A549 (cell line): ENCODE measurements around the gene E4F1. TPM values are rescaled to one million over a fixed set of nuclear protein-coding genes. Genes with fewer than 3 reads are reported as not detected.
"Not testable (repeated sequence)": the region's sequence is repeated elsewhere in the genome, so short reads cannot be mapped to it uniquely, and the experiment has no call there.

Source experiments
- ATAC-seq, 2 experiments: fragments of 200-7000 bp in 1 of 2; fragments of >200 bp in 1 of 2; cut with Nextera tagmentation in 1 of 2; cut with Tn5 transposase in 1 of 2; 3 replicates each; pipeline versions ENCODE4 v1.8.0 to v1.9.1; 2018 to 2020; ENCODE audit warnings: mild to moderate bottlenecking in 1 of 2, moderate library complexity in 1 of 2
- CTCF ChIA-PET: fragments of 300-600 bp; sonication (Branson Sonifier 250); formaldehyde crosslinking; extraction: SDS; loops from one replicate; lab custom pipeline; 2021; ENCODE audit warnings: antibody characterized with exemption, inconsistent platforms; lab: Yijun Ruan, JAX
- POLR2A ChIA-PET: fragments of 350-600 bp; formaldehyde crosslinking; extraction: SDS; loops from one replicate; lab custom pipeline; 2021; ENCODE audit warnings: antibody characterized with exemption, inconsistent platforms; lab: Yijun Ruan, JAX
- DNase-seq, 2 experiments: peaks; one replicate each; pipeline versions ENCODE4 v3.0.0 to v3.0.0-alpha.2; 2011 to 2016; ENCODE audit warnings: low read depth in 1 of 2, low spot score in 1 of 2
- FAIRE-seq: peaks from 2 replicates; lab custom pipeline; 2011; peaks lifted over from hg19 to GRCh38; lab: Jason Lieb, UNC
- H3K27ac ChIP-seq, 2 experiments: fragments of >200 bp; sonication (Bioruptor Twin); formaldehyde crosslinking; 3 replicates each; pipeline ENCODE4 v1.5.1; 2016 to 2017
- H3K4me1 ChIP-seq: fragments of >200 bp; sonication (Bioruptor Twin); formaldehyde crosslinking; 3 replicates; pipeline ENCODE4 v1.6.1; 2016
- H3K4me2 ChIP-seq: fragments of >200 bp; sonication (Bioruptor Twin); formaldehyde crosslinking; 3 replicates; pipeline ENCODE4 v1.6.1; 2016
- H3K4me3 ChIP-seq: fragments of >200 bp; sonication (Bioruptor Twin); formaldehyde crosslinking; 3 replicates; pipeline ENCODE4 v1.5.1; 2016
- H3K9me3 ChIP-seq: fragments of >200 bp; sonication (Bioruptor Twin); formaldehyde crosslinking; 3 replicates; pipeline ENCODE4 v1.6.1; 2016
- CHD2 ChIP-seq: fragments of 150-350 bp; IDR thresholded peaks from 2 replicates; pipeline ENCODE4 v1.6.1; 2014; ENCODE audit warnings: low read length; ENCODE audit not compliant: partially characterized antibody
- CTCF ChIP-seq: fragments of >200 bp; sonication (Bioruptor Twin); formaldehyde crosslinking; IDR thresholded peaks from 3 replicates; pipeline ENCODE4 v1.5.1; 2016
- EHF ChIP-seq: fragments of 250-450 bp; sonication (Bioruptor Pico); IDR thresholded peaks from 2 replicates; pipeline ENCODE4 v1.5.0; 2020; ENCODE audit warnings: mild to moderate bottlenecking
- EHMT2 ChIP-seq: fragments of 200-600 bp; sonication (generic); IDR thresholded peaks from 2 replicates; pipeline ENCODE4 v1.6.1; 2016; ENCODE audit warnings: antibody characterized with exemption, low read depth, mild to moderate bottlenecking, moderate library complexity
- ELK1 ChIP-seq: fragments of 150-350 bp; IDR thresholded peaks from 2 replicates; pipeline ENCODE4 v1.6.1; 2014; ENCODE audit warnings: low read depth, mild to moderate bottlenecking, low read length
- EP300 ChIP-seq, 2 experiments: fragments of >200 bp; sonication (Bioruptor Twin); formaldehyde crosslinking; IDR thresholded peaks; 2 replicates in 1 of 2; 3 replicates in 1 of 2; pipeline ENCODE4 v1.6.1; 2016 to 2017
- FOXS1 ChIP-seq: fragments of 250-450 bp; sonication (Bioruptor Pico); IDR thresholded peaks from 2 replicates; pipeline ENCODE4 v1.5.0; 2020; ENCODE audit warnings: mild to moderate bottlenecking, moderate library complexity
- HDAC2 ChIP-seq: fragments of 200-600 bp; sonication (generic); IDR thresholded peaks from 2 replicates; pipeline ENCODE4 v1.6.1; 2016
- HES2 ChIP-seq: fragments of >200 bp; sonication (Bioruptor Twin); formaldehyde crosslinking; IDR thresholded peaks from 2 replicates; pipeline ENCODE4 v1.6.1; 2016
- HOXB5 ChIP-seq: fragments of 250-450 bp; sonication (Bioruptor Pico); IDR thresholded peaks from 2 replicates; pipeline ENCODE4 v1.5.0; 2020; ENCODE audit warnings: mild to moderate bottlenecking, moderate library complexity
- JUNB ChIP-seq: fragments of >200 bp; sonication (Bioruptor Twin); formaldehyde crosslinking; IDR thresholded peaks from 2 replicates; pipeline ENCODE4 v1.6.1; 2016
- NPAS2 ChIP-seq: fragments of 250-450 bp; sonication (Bioruptor Pico); IDR thresholded peaks from 2 replicates; pipeline ENCODE4 v1.8.0; 2022; ENCODE audit warnings: mild to moderate bottlenecking, moderate library complexity, borderline replicate concordance
- PHF8 ChIP-seq: fragments of 200-600 bp; sonication (generic); IDR thresholded peaks from 2 replicates; pipeline ENCODE4 v1.6.1; 2016; ENCODE audit warnings: low read depth, mild to moderate bottlenecking, antibody characterized with exemption, moderate library complexity, borderline replicate concordance
- RCOR1 ChIP-seq: fragments of 150-350 bp; IDR thresholded peaks from 2 replicates; pipeline ENCODE4 v1.6.1; 2014; ENCODE audit warnings: antibody characterized with exemption, low read length, low read depth
- ZFP36 ChIP-seq: fragments of 450-650 bp; IDR thresholded peaks from 2 replicates; pipeline ENCODE4 v1.6.1; 2014; ENCODE audit warnings: borderline replicate concordance; ENCODE audit not compliant: partially characterized antibody
- WGBS: methylation state at CpG from one replicate; pipeline ENCODE4 v1.1.6; 2017; ENCODE audit errors: missing lambda C conversion rate; 5-methylcytosine and 5-hydroxymethylcytosine counted together
- polyA plus RNA-seq, 4 experiments: library from polyadenylated mRNA; depleted of rRNA in 3 of 4; stranded (reverse); fragments of >200 nt; fragmentation: RNase III in 1 of 4; extraction: RNeasy Plus Mini Kit Qiagen cat#74134 plus additional on column Dnase treatment in 1 of 4; gene quantifications; 2 replicates in 3 of 4; 3 replicates in 1 of 4; pipeline ENCODE4 v1.2.3, GENCODE V29; 2011 to 2017
- TF ChIP-seq, protein P1 (sequence below): IDR thresholded peaks from 2 replicates; pipeline ENCODE4 v1.6.1; 2012
- TF ChIP-seq, protein P2 (sequence below): fragments of 250-450 bp; sonication (Bioruptor Pico); IDR thresholded peaks from 2 replicates; pipeline ENCODE4 v1.5.0; 2021; ENCODE audit warnings: mild to moderate bottlenecking, moderate library complexity, borderline replicate concordance

Gene E4F1
- polyA plus RNA-seq, 2 of the 4 experiments (the other 2 are of a cell fraction): 10.4 to 23.3 TPM

DNA sequence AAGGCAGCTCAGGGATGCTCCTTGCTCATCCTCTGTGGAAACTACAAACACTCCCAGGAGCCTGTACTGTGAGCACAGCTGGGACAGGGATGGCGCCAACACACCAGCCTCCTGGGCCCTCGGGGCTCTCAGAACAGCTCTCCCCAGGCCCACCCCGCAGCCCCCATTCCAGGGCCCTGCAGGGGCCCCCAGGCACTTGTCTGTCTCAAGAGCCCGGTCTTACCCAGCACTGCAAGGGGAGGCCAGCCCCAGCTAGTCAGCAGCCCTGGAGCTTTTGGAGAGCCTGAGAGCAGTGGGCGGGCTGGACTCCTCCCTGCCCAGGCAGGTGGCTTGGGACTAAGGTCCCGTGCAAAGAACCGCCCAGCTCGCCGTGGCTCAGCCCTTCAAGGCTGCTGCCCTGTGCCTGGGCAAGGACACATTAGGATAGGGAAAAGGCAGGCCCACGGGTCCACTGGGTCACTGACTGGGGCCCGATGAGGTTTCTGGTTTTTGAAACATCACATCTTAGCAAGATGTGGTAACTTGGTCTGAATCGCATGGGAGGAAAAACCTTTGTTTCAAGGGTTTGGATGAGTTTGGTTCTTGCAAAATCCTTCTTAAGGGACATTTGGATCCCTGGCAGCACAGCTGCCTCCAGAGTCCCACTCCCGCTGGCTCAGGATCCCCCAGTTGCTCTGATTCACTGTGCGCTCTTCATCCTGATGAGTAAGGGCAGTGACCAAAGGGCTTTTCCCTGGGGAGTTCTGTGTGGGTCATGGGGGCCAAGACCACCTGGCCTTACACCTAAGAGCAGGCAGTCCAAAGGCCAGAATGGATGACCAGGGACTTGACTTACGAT lies 15.7 kb downstream of the E4F1 start (continued):
- TF ChIP-seq, protein P1, sequence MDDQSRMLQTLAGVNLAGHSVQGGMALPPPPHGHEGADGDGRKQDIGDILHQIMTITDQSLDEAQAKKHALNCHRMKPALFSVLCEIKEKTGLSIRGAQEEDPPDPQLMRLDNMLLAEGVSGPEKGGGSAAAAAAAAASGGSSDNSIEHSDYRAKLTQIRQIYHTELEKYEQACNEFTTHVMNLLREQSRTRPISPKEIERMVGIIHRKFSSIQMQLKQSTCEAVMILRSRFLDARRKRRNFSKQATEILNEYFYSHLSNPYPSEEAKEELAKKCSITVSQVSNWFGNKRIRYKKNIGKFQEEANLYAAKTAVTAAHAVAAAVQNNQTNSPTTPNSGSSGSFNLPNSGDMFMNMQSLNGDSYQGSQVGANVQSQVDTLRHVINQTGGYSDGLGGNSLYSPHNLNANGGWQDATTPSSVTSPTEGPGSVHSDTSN: no peak

DNA sequence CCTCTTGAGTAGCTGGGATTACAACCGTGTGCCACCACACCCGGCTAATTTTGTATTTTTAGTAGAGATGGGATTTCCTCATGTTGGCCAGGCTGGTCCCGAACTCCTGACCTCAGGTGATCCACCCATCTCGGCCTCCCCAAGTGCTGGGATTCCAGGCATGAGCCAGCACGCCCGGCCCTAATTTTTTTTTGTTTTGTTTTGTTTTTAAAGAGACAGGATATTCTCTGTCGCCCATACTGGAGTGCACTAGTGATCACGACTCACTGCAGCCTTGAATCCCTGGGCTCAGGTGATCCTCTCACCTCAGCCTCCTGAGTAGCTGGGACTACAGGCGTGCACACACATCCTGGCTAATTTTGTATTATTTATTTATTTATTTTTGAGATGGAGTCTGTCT lies 16.9 kb downstream of the E4F1 start:
- H3K4me3 ChIP-seq, H3K4me1 ChIP-seq, H3K9me3 ChIP-seq, DNase-seq, H3K4me2 ChIP-seq, ATAC-seq, H3K27ac ChIP-seq, CTCF ChIA-PET, POLR2A ChIA-PET, FAIRE-seq: not testable (repeated sequence)
- WGBS: 71% methylated on average over 9 of the region's 9 CpGs

DNA sequence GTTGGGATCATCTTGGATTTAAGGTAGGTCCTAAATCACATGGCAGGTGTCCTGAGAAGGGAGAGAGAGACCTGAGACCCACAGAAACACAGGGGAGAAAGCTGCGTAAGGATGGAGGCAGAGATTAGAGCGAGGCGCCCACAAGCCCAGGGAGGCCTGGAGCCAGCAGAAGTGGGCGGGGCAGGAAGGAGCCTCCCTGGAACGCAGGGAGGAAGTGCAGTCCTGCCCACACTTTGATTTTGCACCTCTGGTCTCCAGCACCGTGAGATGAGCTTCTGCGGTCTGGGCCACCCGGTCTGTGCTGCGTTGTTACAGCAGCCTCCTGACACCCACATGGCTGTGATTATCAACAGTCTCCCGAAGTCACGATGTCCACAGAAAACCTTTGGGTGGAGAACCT lies 19.2 kb downstream of the E4F1 start:
- Histone ChIP-seq H3K4me2 (no peak overlapping the region), H3K9me3 (no peaks in the 10 kb centered on the region), H3K27ac (no peak overlapping the region), H3K4me3 (no peak overlapping the region), H3K4me1 (no peaks in the 10 kb centered on the region)
- DNase-seq (no peak), ATAC-seq (no peak), FAIRE-seq (no peak)
- no peak for TF ChIP-seq RCOR1
- TF ChIP-seq EP300 (IDR thresholded peaks at IDR 0.05): no peak
- no peak for TF ChIP-seq JUNB
- no peak for TF ChIP-seq CTCF
- no peak for TF ChIP-seq ZFP36
- TF ChIP-seq HDAC2: no peak
- TF ChIP-seq, protein P1: no peak
- no peak for TF ChIP-seq EHMT2
- TF ChIP-seq EHF (CRISPR knock-in tag): no peak
- no peak for TF ChIP-seq HOXB5 (CRISPR knock-in tag)
- TF ChIP-seq, protein P2, sequence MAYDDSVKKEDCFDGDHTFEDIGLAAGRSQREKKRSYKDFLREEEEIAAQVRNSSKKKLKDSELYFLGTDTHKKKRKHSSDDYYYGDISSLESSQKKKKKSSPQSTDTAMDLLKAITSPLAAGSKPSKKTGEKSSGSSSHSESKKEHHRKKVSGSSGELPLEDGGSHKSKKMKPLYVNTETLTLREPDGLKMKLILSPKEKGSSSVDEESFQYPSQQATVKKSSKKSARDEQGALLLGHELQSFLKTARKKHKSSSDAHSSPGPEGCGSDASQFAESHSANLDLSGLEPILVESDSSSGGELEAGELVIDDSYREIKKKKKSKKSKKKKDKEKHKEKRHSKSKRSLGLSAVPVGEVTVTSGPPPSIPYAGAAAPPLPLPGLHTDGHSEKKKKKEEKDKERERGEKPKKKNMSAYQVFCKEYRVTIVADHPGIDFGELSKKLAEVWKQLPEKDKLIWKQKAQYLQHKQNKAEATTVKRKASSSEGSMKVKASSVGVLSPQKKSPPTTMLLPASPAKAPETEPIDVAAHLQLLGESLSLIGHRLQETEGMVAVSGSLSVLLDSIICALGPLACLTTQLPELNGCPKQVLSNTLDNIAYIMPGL: no peak
- TF ChIP-seq PHF8: no peak
- no peak for TF ChIP-seq NPAS2 (CRISPR knock-in tag)
- TF ChIP-seq ELK1: no peak
- TF ChIP-seq FOXS1 (CRISPR knock-in tag): no peak
- TF ChIP-seq HES2: no peak
- no peak for TF ChIP-seq CHD2
- POLR2A ChIA-PET: interaction anchor here (1.3 kb wide), 1 partner anchor 9 kb away, joined by 4 read pairs; the partner anchor contains the start of gene ECI1
- CTCF ChIA-PET: interaction anchor here (0.6 to 1.9 kb wide), 7 partner anchors 9 to 48 kb away, joined by 3 to 7 read pairs (median 3); partner anchors contain the start of gene ECI1
- 90% methylated on average over 11 of the region's 11 CpGs for WGBS
